Activated CD4-positive, alpha-beta T cell treated with anti-CD3 and anti-CD28 coated beads, Interleukin-2, amount 10 ng/mL, durations not matched to agents 7 days and 5 days (primary cell): ENCODE measurements around the gene PDS5A. TPM values are rescaled to one million over a fixed set of nuclear protein-coding genes. Genes with fewer than 3 reads are reported as not detected.

Experiments used
- CTCF ChIA-PET: fragments of 350-600 bp; sonication (Branson Sonifier 250); formaldehyde crosslinking; loops from one replicate; lab custom pipeline; 2021; ENCODE audit warnings: antibody characterized with exemption; lab: Charles Lee
- POLR2A ChIA-PET: fragments of 350-600 bp; sonication (Branson Sonifier 250); formaldehyde crosslinking; loops from one replicate; lab custom pipeline; 2021; ENCODE audit warnings: antibody characterized with exemption; lab: Charles Lee
- DNase-seq: peaks from one replicate; pipeline ENCODE4 v3.0.0-alpha.2; 2020
- H3K27ac Mint-ChIP-seq: one replicate; pipeline ENCODE4 v1.8.0; 2021; ENCODE audit warnings: mild to moderate bottlenecking, moderate library complexity, mixed read lengths
- H3K27me3 Mint-ChIP-seq: one replicate; pipeline ENCODE4 v1.8.0; 2021; ENCODE audit warnings: mixed read lengths
- H3K36me3 Mint-ChIP-seq: one replicate; pipeline ENCODE4 v1.8.0; 2021; ENCODE audit warnings: low read depth, mixed read lengths
- H3K4me1 Mint-ChIP-seq: one replicate; pipeline ENCODE4 v1.8.0; 2021; ENCODE audit warnings: mixed read lengths
- H3K4me3 Mint-ChIP-seq: one replicate; pipeline ENCODE4 v1.8.0; 2021; ENCODE audit warnings: mild to moderate bottlenecking, moderate library complexity, mixed read lengths
- H3K9me3 Mint-ChIP-seq: one replicate; pipeline ENCODE4 v1.8.0; 2021; ENCODE audit warnings: mixed read lengths
- total RNA-seq, 2 experiments: library from RNA; stranded (reverse); gene quantifications; one replicate each; pipeline ENCODE4 v1.2.3, GENCODE V29; 2021

The PDS5A gene
- total RNA-seq, 2 experiments from 2014 or later: 108 to 116 TPM

DNA sequence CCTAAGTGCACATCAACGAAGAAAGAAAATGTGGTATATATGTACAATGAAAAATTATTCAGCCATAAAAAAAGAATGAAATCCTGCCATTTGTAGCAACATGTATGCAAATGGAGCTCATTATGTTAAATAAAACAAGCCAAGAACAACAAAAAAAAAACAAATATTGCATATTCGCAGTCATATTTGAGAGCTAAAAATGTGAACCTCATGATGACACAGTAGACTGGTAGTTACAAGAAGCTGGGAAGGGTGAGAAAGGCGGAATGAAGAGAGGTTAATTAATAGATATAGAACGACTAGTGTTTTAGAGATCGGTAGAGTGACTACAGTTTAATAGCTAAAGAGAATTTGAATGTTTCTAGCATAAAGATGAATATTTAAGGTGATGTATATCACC lies 89.2 kb downstream of the PDS5A start:
- CTCF ChIA-PET: no interaction called here
- Mint-ChIP-seq H3K36me3 (peaks cover 76% of the 10 kb centered on the region), H3K27ac (no peak overlapping the region), H3K4me3 (no peak overlapping the region), H3K9me3 (no peaks in the 10 kb centered on the region), H3K4me1 (no peaks in the 10 kb centered on the region), H3K27me3 (no peaks in the 10 kb centered on the region)
- POLR2A ChIA-PET: no interaction called here
- no peak for DNase-seq

GRCh38 chr4:39883646-39884045 lies 94.1 kb downstream of the PDS5A start:
- no peak for DNase-seq
- Mint-ChIP-seq H3K36me3 (peaks cover 63% of the 10 kb centered on the region), H3K4me3 (no peak overlapping the region), H3K27ac (no peak overlapping the region), H3K27me3 (no peaks in the 10 kb centered on the region), H3K4me1 (peaks cover 4% of the 10 kb centered on the region), H3K9me3 (no peaks in the 10 kb centered on the region)
- ChIA-PET POLR2A (no interaction called here), CTCF (interaction anchor here (1.2 kb wide), 1 partner anchor 410 kb away, joined by 3 read pairs; no protein-coding TSS in a partner anchor)

- POLR2A ChIA-PET: no interaction called here
- CTCF ChIA-PET: no interaction called here
- Mint-ChIP-seq H3K36me3 (peaks cover 49% of the 10 kb centered on the region), H3K4me3 (no peak overlapping the region), H3K27me3 (no peaks in the 10 kb centered on the region), H3K27ac (no peak overlapping the region), H3K4me1 (peaks cover 4% of the 10 kb centered on the region), H3K9me3 (no peaks in the 10 kb centered on the region)
- DNase-seq: no peak
These were observed 95.9 kb downstream of the PDS5A start for GRCh38 chr4:39881789-39882188.

- POLR2A ChIA-PET: no interaction called here
- no peak for DNase-seq
- peaks cover 33% of the 10 kb centered on the region for H3K36me3 Mint-ChIP-seq
- no peaks in the 10 kb centered on the region for H3K27me3 Mint-ChIP-seq
- no peaks in the 10 kb centered on the region for H3K9me3 Mint-ChIP-seq
- H3K4me3 Mint-ChIP-seq: no peak overlapping the region
- CTCF ChIA-PET: interaction anchor here (1.2 kb wide), 1 partner anchor 144 kb away, joined by 3 read pairs; no protein-coding TSS in a partner anchor
- H3K27ac Mint-ChIP-seq: no peak overlapping the region
- peaks cover 25% of the 10 kb centered on the region for H3K4me1 Mint-ChIP-seq
These were observed 99.7 kb downstream of the PDS5A start for GRCh38 chr4:39877971-39878370.

DNA sequence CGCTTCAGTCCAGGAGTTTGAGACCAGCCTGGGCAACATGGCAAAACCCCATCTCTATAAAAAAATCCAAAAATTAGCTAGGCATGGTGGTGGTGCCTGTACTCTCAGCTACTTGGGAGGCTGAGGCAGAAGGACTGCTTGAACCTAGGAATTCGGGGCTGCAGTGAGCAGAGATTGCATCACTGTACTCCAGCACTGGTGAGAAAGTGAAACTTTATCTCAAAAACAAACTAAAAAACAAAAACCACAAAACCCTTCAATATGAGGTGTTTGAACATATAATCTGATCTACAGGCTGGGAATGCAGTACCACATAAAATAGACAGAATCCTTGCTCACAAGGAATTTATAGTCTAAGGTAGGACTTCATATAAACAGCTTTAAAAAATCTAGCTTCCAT lies 103.9 kb downstream of the PDS5A start:
- Mint-ChIP-seq H3K27ac (peak overlapping the region; percentile 82), H3K27me3 (no peaks in the 10 kb centered on the region), H3K36me3 (peaks cover 52% of the 10 kb centered on the region), H3K9me3 (no peaks in the 10 kb centered on the region), H3K4me1 (peaks cover 28% of the 10 kb centered on the region), H3K4me3 (no peak overlapping the region)
- CTCF ChIA-PET: interaction anchor here (0.6 to 1.3 kb wide), 3 partner anchors 9 to 94 kb away, joined by 3 to 5 read pairs (median 5); no protein-coding TSS in a partner anchor
- DNase-seq: peak; percentile 23
- POLR2A ChIA-PET: no interaction called here

- Mint-ChIP-seq H3K27ac (no peak overlapping the region), H3K4me3 (no peak overlapping the region), H3K9me3 (no peaks in the 10 kb centered on the region), H3K36me3 (peaks cover 41% of the 10 kb centered on the region), H3K27me3 (no peaks in the 10 kb centered on the region), H3K4me1 (peaks cover 13% of the 10 kb centered on the region)
- no peak for DNase-seq
- ChIA-PET CTCF (interaction anchor here (0.8 to 1.5 kb wide), 2 partner anchors 9 to 12 kb away, joined by 3 to 5 read pairs; no protein-coding TSS in a partner anchor), POLR2A (no interaction called here)
These were observed 112.4 kb downstream of the PDS5A start for GRCh38 chr4:39865280-39865679.

DNA sequence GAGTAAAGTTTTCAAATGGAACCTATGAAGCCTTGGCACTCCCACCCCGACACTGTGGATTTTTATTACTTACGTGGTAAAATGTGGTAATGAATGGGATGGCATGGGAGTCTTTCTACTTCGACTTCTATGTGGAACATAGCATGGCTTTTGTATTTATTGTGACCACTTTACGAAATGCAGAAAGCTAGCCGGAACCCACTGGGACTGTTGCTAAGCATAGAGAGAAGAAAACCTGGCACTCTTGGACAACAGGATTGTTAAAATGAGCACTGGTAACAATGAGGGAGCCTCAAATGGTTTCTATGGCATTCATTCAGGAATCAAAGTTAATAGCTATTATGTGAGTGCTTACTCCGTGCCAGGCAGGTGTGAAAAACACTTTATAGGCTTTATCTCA lies 113.3 kb downstream of the PDS5A start:
- POLR2A ChIA-PET: no interaction called here
- Mint-ChIP-seq H3K9me3 (no peaks in the 10 kb centered on the region), H3K27ac (no peak overlapping the region), H3K36me3 (peaks cover 43% of the 10 kb centered on the region), H3K4me3 (no peak overlapping the region), H3K27me3 (no peaks in the 10 kb centered on the region), H3K4me1 (peaks cover 11% of the 10 kb centered on the region)
- CTCF ChIA-PET: interaction anchor here (0.5 to 1.5 kb wide), 3 partner anchors 10 to 455 kb away, joined by 3 to 5 read pairs (median 3); no protein-coding TSS in a partner anchor
- DNase-seq: no peak

DNA sequence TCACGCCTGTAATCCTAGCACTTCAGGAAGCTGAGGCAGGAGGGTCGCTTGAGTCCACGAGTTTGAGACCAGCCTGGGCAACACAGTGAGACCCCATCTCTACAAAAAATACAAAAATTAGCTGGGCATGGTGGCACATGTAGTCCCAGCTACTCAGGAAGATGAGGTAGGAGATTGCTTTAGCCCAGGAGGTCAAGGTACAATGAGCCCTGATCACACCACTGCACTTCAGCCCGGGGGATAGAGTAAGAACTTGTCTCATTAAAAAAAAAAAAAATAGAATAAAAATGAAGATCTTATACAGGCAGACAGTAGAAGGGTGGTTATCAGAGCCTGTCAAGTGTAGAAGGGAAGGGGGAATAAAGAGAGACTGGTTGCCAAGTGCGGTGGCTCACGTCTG lies 116.9 kb downstream of the PDS5A start:
- peaks cover 4% of the 10 kb centered on the region for H3K9me3 Mint-ChIP-seq
- no peak overlapping the region for H3K4me3 Mint-ChIP-seq
- POLR2A ChIA-PET: no interaction called here
- H3K27me3 Mint-ChIP-seq: no peaks in the 10 kb centered on the region
- H3K36me3 Mint-ChIP-seq: peaks cover 53% of the 10 kb centered on the region
- CTCF ChIA-PET: interaction anchor here (0.6 kb wide), 1 partner anchor 410 kb away, joined by 3 read pairs; no protein-coding TSS in a partner anchor
- H3K27ac Mint-ChIP-seq: no peak overlapping the region
- DNase-seq: no peak
- peaks cover 4% of the 10 kb centered on the region for H3K4me1 Mint-ChIP-seq

DNA sequence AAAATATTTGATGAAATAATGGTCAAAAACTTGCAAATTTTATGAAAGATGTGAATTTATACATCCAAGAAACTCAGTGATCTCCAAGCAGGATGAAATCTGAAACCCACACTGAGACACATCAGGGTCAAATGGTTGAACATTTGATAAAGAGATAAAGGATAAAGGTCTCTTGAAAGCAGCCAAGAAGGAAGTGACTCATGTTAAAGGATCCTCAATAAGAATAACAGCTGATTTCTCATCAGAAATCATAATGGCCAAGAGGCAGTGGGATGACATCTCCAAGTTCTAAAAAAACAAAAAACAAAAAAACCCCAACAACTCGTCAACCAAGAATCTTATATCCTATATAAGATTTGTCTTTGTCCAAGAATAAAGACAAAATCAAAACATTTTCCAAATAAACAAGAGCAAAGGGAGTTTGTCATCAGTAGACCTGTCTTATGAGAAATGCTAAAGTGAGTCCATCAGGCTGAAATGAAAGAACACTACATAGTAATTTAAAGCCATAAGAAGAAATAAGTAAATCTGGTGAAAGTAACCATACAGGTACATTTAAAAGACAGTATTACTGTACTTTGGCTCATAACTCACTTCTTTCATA lies 121.7 kb downstream of the PDS5A start:
- POLR2A ChIA-PET: no interaction called here
- Mint-ChIP-seq H3K4me1 (peaks cover 11% of the 10 kb centered on the region), H3K27ac (no peak overlapping the region), H3K9me3 (peaks cover 7% of the 10 kb centered on the region), H3K36me3 (peaks cover 73% of the 10 kb centered on the region), H3K27me3 (no peaks in the 10 kb centered on the region), H3K4me3 (no peak overlapping the region)
- CTCF ChIA-PET: no interaction called here
- no peak for DNase-seq

GRCh38 chr4:39852636-39853035 lies 125.1 kb downstream of the PDS5A start:
- no peak overlapping the region for H3K27ac Mint-ChIP-seq
- peaks cover 57% of the 10 kb centered on the region for H3K36me3 Mint-ChIP-seq
- POLR2A ChIA-PET: no interaction called here
- no peak for DNase-seq
- H3K27me3 Mint-ChIP-seq: no peaks in the 10 kb centered on the region
- H3K9me3 Mint-ChIP-seq: peaks cover 7% of the 10 kb centered on the region
- CTCF ChIA-PET: interaction anchor here (0.8 to 2.0 kb wide), 4 partner anchors 10 to 116 kb away, joined by 3 to 5 read pairs (median 4); no protein-coding TSS in a partner anchor
- no peak overlapping the region for H3K4me3 Mint-ChIP-seq
- H3K4me1 Mint-ChIP-seq: peaks cover 11% of the 10 kb centered on the region

- POLR2A ChIA-PET: no interaction called here
- H3K36me3 Mint-ChIP-seq: peaks cover 42% of the 10 kb centered on the region
These were observed 127.0 kb downstream of the PDS5A start for GRCh38 chr4:39850727-39851126.

GRCh38 chr4:39846705-39847104 lies 131.0 kb downstream of the PDS5A start:
- Mint-ChIP-seq H3K36me3 (peaks cover 33% of the 10 kb centered on the region), H3K9me3 (no peaks in the 10 kb centered on the region), H3K4me1 (no peaks in the 10 kb centered on the region), H3K27me3 (no peaks in the 10 kb centered on the region), H3K27ac (no peak overlapping the region), H3K4me3 (no peak overlapping the region)
- DNase-seq: no peak
- POLR2A ChIA-PET: no interaction called here
- CTCF ChIA-PET: interaction anchor here (0.5 to 0.6 kb wide), 2 partner anchors 376 to 1008 kb away, joined by 3 to 4 read pairs; no protein-coding TSS in a partner anchor

More at GRCh38 chr4:39850727-39851126, 127.0 kb downstream of the PDS5A start:
- no peak for DNase-seq
- H3K27ac Mint-ChIP-seq: no peak overlapping the region
- no peaks in the 10 kb centered on the region for H3K27me3 Mint-ChIP-seq
- no peak overlapping the region for H3K4me3 Mint-ChIP-seq
- CTCF ChIA-PET: interaction anchor here (0.7 kb wide), 1 partner anchor 88 kb away, joined by 3 read pairs; no protein-coding TSS in a partner anchor
- H3K4me1 Mint-ChIP-seq: peaks cover 7% of the 10 kb centered on the region
- H3K9me3 Mint-ChIP-seq: peaks cover 3% of the 10 kb centered on the region

- H3K4me3 Mint-ChIP-seq: no peak overlapping the region
- H3K27me3 Mint-ChIP-seq: no peaks in the 10 kb centered on the region
- no peak for DNase-seq
- H3K4me1 Mint-ChIP-seq: no peaks in the 10 kb centered on the region
- H3K9me3 Mint-ChIP-seq: no peaks in the 10 kb centered on the region
- ChIA-PET POLR2A (no interaction called here), CTCF (interaction anchor here (0.6 kb wide), 1 partner anchor 375 kb away, joined by 3 read pairs; no protein-coding TSS in a partner anchor)
- no peak overlapping the region for H3K27ac Mint-ChIP-seq
- peaks cover 39% of the 10 kb centered on the region for H3K36me3 Mint-ChIP-seq
These were observed 131.6 kb downstream of the PDS5A start for GRCh38 chr4:39846120-39846519.
